ENCODE measurements around the gene HARS1. TPM values are rescaled to one million over a fixed set of nuclear protein-coding genes. Genes with fewer than 3 reads are reported as not detected.

HARS1 gene
- total RNA-seq, 1 donor from 2014 or later = 95.2 TPM

DNA sequence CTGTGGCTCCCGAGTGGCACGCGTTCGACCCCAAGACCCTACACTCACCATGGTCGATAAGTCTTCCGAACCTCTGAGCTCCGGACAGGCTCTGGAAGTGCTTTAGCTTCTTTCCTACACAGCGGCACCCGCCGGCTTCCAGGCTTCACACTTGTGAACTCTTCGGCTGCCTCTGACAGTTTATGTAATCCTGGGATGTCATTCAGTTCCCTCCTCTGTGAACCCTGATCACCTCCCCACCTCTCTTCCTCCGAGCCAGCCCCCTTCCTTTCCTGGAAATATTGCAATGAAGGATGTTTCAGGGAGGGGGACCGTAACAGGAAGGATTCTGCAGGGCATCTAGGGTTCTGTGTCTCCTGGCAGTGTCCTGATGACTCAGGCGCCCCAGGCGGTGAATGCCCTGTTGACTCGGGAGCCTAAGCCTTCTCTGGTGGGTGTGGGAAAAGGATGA lies 58.1 kb downstream of the HARS1 start, which contains the start of gene CD14:
Gene CD14 (minus strand): TSS at position 155 of the 451 bp plus-strand sequence. CDS start 104 bp downstream, at position 51.
- peak within 1 kb of the TSS; percentile 94 for H2AFZ ChIP-seq (ENCODE audit: low read depth, low read length)
- H3K9me3 ChIP-seq (ENCODE audit: insufficient read depth, low read depth, low read length) = peaks cover 9% of the 10 kb centered on the region
- DNase-seq (ENCODE audit: low read depth) = no peak
- H3K27ac Mint-ChIP-seq (ENCODE audit: unreplicated experiment) = no peak within 1 kb of the TSS
- no peaks in the 10 kb centered on the region for H3K36me3 ChIP-seq (ENCODE audit: insufficient read depth, low read length)
- H3K27ac ChIP-seq (ENCODE audit: low read depth, low read length) = no peak within 1 kb of the TSS
- no peaks in the 10 kb centered on the region for H3K27me3 Mint-ChIP-seq (ENCODE audit: low read depth, unreplicated experiment)
- H3K79me2 ChIP-seq (ENCODE audit: insufficient read depth, low read length) = no peaks in the 10 kb centered on the region
- no peaks in the 10 kb centered on the region for H3K4me1 Mint-ChIP-seq (ENCODE audit: low read depth, unreplicated experiment)
- peaks cover 16% of the 10 kb centered on the region for H3K9me3 Mint-ChIP-seq (ENCODE audit: unreplicated experiment)
- TF ChIP-seq EZH2 (IDR thresholded peaks at IDR 0.05; ENCODE audit: insufficient read depth, low read length) = no peak
- TF ChIP-seq, protein P1, sequence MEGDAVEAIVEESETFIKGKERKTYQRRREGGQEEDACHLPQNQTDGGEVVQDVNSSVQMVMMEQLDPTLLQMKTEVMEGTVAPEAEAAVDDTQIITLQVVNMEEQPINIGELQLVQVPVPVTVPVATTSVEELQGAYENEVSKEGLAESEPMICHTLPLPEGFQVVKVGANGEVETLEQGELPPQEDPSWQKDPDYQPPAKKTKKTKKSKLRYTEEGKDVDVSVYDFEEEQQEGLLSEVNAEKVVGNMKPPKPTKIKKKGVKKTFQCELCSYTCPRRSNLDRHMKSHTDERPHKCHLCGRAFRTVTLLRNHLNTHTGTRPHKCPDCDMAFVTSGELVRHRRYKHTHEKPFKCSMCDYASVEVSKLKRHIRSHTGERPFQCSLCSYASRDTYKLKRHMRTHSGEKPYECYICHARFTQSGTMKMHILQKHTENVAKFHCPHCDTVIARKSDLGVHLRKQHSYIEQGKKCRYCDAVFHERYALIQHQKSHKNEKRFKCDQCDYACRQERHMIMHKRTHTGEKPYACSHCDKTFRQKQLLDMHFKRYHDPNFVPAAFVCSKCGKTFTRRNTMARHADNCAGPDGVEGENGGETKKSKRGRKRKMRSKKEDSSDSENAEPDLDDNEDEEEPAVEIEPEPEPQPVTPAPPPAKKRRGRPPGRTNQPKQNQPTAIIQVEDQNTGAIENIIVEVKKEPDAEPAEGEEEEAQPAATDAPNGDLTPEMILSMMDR (IDR thresholded peaks at IDR 0.05; ENCODE audit: insufficient read depth, low read depth, low read length) = no peak
- H3K4me3 ChIP-seq (ENCODE audit: insufficient read depth, low read depth, low read length) = peak within 1 kb of the TSS; percentile 60
- no peaks in the 10 kb centered on the region for H4K20me1 ChIP-seq (ENCODE audit: insufficient read depth, low read length)
- H3K4me3 Mint-ChIP-seq (ENCODE audit: unreplicated experiment) = no peak within 1 kb of the TSS
- no peak for FAIRE-seq
- H3K36me3 Mint-ChIP-seq (ENCODE audit: low read depth, unreplicated experiment) = peaks cover 2% of the 10 kb centered on the region
- H3K27me3 ChIP-seq (ENCODE audit: insufficient read depth, low read length) = peaks cover 22% of the 10 kb centered on the region
- peaks cover 16% of the 10 kb centered on the region for H3K4me1 ChIP-seq (ENCODE audit: insufficient read depth, low read length)
- peak within 1 kb of the TSS; percentile 85 for H3K4me2 ChIP-seq (ENCODE audit: low read length)
- peak within 1 kb of the TSS; percentile 12 for H3K9ac ChIP-seq (ENCODE audit: low read length)

DNA sequence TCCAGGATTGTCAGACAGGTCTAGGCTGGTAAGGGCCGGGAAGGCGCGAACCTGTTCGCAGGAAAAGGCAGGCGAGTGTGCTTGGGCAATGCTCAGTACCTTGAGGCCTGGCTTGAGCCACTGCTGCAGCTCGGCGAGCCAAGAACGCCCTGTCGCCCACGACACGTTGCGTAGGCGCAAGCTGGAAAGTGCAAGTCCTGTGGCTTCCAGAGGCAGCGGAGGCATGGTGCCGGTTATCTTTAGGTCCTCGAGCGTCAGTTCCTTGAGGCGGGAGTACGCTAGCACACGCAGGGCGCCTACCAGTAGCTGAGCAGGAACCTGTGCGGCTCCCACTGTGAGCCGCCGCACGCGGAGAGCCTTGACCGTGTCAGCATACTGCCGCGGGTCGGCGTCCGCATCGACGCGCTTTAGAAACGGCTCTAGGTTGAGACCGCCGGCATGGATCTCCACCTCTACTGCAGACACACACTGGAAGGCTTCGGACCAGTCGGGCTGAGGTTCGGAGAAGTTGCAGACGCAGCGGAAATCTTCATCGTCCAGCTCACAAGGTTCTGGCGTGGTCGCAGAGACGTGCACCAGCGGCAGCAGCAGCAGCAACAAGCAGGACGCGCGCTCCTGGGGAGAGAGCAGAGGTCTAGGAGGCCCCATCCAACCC lies 58.7 kb downstream of the HARS1 start:
- TF ChIP-seq, protein P1 (IDR thresholded peaks at IDR 0.05; ENCODE audit: insufficient read depth, low read depth, low read length) = no peak
- peak; percentile 78 for TF ChIP-seq EZH2 (IDR thresholded peaks at IDR 0.05; ENCODE audit: insufficient read depth, low read length)
- FAIRE-seq (no peak), DNase-seq (ENCODE audit: low read depth) (peak; percentile 59)
- Histone ChIP-seq H3K4me1 (ENCODE audit: insufficient read depth, low read length) (peaks cover 16% of the 10 kb centered on the region), H3K4me2 (ENCODE audit: low read length) (peak overlapping the region; percentile 85), H2AFZ (ENCODE audit: low read depth, low read length) (peak overlapping the region; percentile 94), H4K20me1 (ENCODE audit: insufficient read depth, low read length) (no peaks in the 10 kb centered on the region), H3K79me2 (ENCODE audit: insufficient read depth, low read length) (no peaks in the 10 kb centered on the region), H3K27me3 (ENCODE audit: insufficient read depth, low read length) (peaks cover 22% of the 10 kb centered on the region), H3K9me3 (ENCODE audit: insufficient read depth, low read depth, low read length) (peaks cover 9% of the 10 kb centered on the region), H3K4me3 (ENCODE audit: insufficient read depth, low read depth, low read length) (peak overlapping the region; percentile 60), H3K36me3 (ENCODE audit: insufficient read depth, low read length) (no peaks in the 10 kb centered on the region), H3K9ac (ENCODE audit: low read length) (peak overlapping the region; percentile 12), H3K27ac (ENCODE audit: low read depth, low read length) (no peak overlapping the region)
- H3K4me3 Mint-ChIP-seq (ENCODE audit: unreplicated experiment) = no peak overlapping the region
- no peak overlapping the region for H3K27ac Mint-ChIP-seq (ENCODE audit: unreplicated experiment)
- no peaks in the 10 kb centered on the region for H3K27me3 Mint-ChIP-seq (ENCODE audit: low read depth, unreplicated experiment)
- no peaks in the 10 kb centered on the region for H3K4me1 Mint-ChIP-seq (ENCODE audit: low read depth, unreplicated experiment)
- H3K36me3 Mint-ChIP-seq (ENCODE audit: low read depth, unreplicated experiment) = peaks cover 2% of the 10 kb centered on the region
- H3K9me3 Mint-ChIP-seq (ENCODE audit: unreplicated experiment) = peaks cover 17% of the 10 kb centered on the region

DNA sequence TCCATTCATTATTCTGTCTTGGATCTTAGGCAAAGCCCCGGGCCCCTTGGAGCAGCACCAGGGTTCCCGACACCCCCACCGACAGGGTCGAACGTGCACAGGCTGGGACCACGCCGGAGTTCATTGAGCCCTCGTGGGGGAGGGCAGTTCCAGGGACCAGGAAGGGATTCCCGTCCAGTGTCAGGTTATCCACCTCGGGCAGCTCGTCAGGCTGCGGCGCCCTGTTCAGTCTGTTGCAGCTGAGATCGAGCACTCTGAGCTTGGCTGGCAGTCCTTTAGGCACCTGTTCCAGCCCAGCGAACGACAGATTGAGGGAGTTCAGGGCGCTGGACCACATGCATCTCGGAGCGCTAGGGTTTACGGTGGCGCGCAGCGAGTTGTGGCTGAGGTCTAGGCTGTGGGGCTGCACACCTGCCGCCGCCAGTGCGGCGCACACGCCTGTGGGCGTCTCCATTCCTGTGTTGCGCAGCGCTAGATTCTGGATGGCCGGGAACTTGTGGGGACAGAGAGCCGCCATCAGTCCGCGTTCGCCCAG lies 59.3 kb downstream of the HARS1 start:
- H3K36me3 ChIP-seq (ENCODE audit: insufficient read depth, low read length) = no peaks in the 10 kb centered on the region
- no peaks in the 10 kb centered on the region for H3K27me3 Mint-ChIP-seq (ENCODE audit: low read depth, unreplicated experiment)
- TF ChIP-seq EZH2 (IDR thresholded peaks at IDR 0.05; ENCODE audit: insufficient read depth, low read length) = peak; percentile 84
- TF ChIP-seq, protein P1 (IDR thresholded peaks at IDR 0.05; ENCODE audit: insufficient read depth, low read depth, low read length) = no peak
- H4K20me1 ChIP-seq (ENCODE audit: insufficient read depth, low read length) = no peaks in the 10 kb centered on the region
- no peak for FAIRE-seq
- peaks cover 2% of the 10 kb centered on the region for H3K36me3 Mint-ChIP-seq (ENCODE audit: low read depth, unreplicated experiment)
- peak overlapping the region; percentile 85 for H3K4me2 ChIP-seq (ENCODE audit: low read length)
- H3K4me1 Mint-ChIP-seq (ENCODE audit: low read depth, unreplicated experiment) = no peaks in the 10 kb centered on the region
- H3K79me2 ChIP-seq (ENCODE audit: insufficient read depth, low read length) = no peaks in the 10 kb centered on the region
- H3K27ac ChIP-seq (ENCODE audit: low read depth, low read length) = no peak overlapping the region
- peak overlapping the region; percentile 94 for H2AFZ ChIP-seq (ENCODE audit: low read depth, low read length)
- peaks cover 22% of the 10 kb centered on the region for H3K27me3 ChIP-seq (ENCODE audit: insufficient read depth, low read length)
- H3K4me3 ChIP-seq (ENCODE audit: insufficient read depth, low read depth, low read length) = peak overlapping the region; percentile 60
- H3K4me1 ChIP-seq (ENCODE audit: insufficient read depth, low read length) = peaks cover 16% of the 10 kb centered on the region
- H3K9me3 Mint-ChIP-seq (ENCODE audit: unreplicated experiment) = peaks cover 21% of the 10 kb centered on the region
- peaks cover 9% of the 10 kb centered on the region for H3K9me3 ChIP-seq (ENCODE audit: insufficient read depth, low read depth, low read length)
- DNase-seq (ENCODE audit: low read depth) = no peak
- no peak overlapping the region for H3K4me3 Mint-ChIP-seq (ENCODE audit: unreplicated experiment)
- H3K27ac Mint-ChIP-seq (ENCODE audit: unreplicated experiment) = no peak overlapping the region
- no peak overlapping the region for H3K9ac ChIP-seq (ENCODE audit: low read length)
